RWPE1 (cell line): ENCODE measurements around the gene CAPG.
A peak's percentile ranks its signal among the peaks of the same experiment; 100 is the strongest.

Experiments used
- CTCF ChIA-PET: fragments of 350-600 bp; sonication (Branson Sonifier 250); formaldehyde crosslinking; extraction: SDS; loops from one replicate; lab custom pipeline; 2021; lab: Yijun Ruan, JAX
- POLR2A ChIA-PET: fragments of 400-600 bp; formaldehyde crosslinking; extraction: SDS; loops from one replicate; lab custom pipeline; 2020; ENCODE audit warnings: antibody characterized with exemption; ENCODE audit not compliant: low non-redundant PET; lab: Yijun Ruan, JAX
- DNase-seq: peaks from one replicate; pipeline ENCODE4 v3.0.0; 2012; ENCODE audit warnings: low spot score
- H3K27ac ChIP-seq: fragments of 450-650 bp; 2 replicates; pipeline ENCODE4 v1.5.1; 2017
- TF ChIP-seq, protein P1 (sequence below): fragments of 450-650 bp; conservative IDR thresholded peaks from 2 replicates; pipeline ENCODE4 v1.5.1; 2017; ENCODE audit warnings: low read depth, mild to moderate bottlenecking

Gene CAPG

GRCh38 chr2:85409845-85410583 lies at the start of gene CAPG:
Gene CAPG, minus strand, starts transcription at chr2:85410366. Its CDS starts 8,221 bp downstream, at chr2:85402145.
- ChIA-PET CTCF (no interaction called here), POLR2A (no interaction called here)
- TF ChIP-seq, protein P1, sequence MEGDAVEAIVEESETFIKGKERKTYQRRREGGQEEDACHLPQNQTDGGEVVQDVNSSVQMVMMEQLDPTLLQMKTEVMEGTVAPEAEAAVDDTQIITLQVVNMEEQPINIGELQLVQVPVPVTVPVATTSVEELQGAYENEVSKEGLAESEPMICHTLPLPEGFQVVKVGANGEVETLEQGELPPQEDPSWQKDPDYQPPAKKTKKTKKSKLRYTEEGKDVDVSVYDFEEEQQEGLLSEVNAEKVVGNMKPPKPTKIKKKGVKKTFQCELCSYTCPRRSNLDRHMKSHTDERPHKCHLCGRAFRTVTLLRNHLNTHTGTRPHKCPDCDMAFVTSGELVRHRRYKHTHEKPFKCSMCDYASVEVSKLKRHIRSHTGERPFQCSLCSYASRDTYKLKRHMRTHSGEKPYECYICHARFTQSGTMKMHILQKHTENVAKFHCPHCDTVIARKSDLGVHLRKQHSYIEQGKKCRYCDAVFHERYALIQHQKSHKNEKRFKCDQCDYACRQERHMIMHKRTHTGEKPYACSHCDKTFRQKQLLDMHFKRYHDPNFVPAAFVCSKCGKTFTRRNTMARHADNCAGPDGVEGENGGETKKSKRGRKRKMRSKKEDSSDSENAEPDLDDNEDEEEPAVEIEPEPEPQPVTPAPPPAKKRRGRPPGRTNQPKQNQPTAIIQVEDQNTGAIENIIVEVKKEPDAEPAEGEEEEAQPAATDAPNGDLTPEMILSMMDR: no peak
- DNase-seq: peak; percentile 78
- peak within 1 kb of the TSS; percentile 95 for H3K27ac ChIP-seq

GRCh38 chr2:85459771-85460170 lies 49.6 kb upstream of the CAPG start:
- ChIA-PET POLR2A (no interaction called here), CTCF (no interaction called here)
- no peak for DNase-seq
- TF ChIP-seq, protein P1: no peak
- H3K27ac ChIP-seq: no peak overlapping the region

GRCh38 chr2:85458601-85459563 lies 48.7 kb upstream of the CAPG start:
- TF ChIP-seq, protein P1: no peak
- no peak for DNase-seq
- H3K27ac ChIP-seq: peak overlapping the region; percentile 90
- ChIA-PET CTCF (interaction anchor here (1.0 kb wide), 1 partner anchor 9 kb away, joined by 4 read pairs; no protein-coding TSS in a partner anchor), POLR2A (no interaction called here)

DNA sequence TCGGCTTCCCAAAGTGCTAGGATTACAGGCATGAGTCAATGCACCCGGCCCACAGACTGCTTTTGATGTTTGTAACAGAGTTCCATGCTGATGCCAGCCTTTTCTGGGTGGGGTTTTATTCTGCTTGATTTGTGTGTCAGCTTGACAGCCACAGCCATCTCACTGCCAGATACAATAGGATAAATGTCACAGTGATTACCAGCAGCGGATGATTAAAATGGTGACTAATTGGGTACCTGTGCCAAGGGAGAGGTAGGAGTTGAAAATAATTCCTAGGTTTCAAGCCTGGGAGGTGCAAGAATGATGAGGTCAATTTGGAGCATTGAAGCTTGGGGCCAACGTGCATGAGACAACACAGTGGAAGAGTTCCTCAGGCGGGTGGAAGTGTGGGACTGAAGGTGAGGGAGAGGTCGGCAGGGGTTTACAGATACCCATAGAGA lies 47.7 kb upstream of the CAPG start:
- peak overlapping the region; percentile 90 for H3K27ac ChIP-seq
- ChIA-PET CTCF (no interaction called here), POLR2A (interaction anchor here (0.5 kb wide), 1 partner anchor 80 kb away, joined by 4 read pairs; no protein-coding TSS in a partner anchor)
- peak; percentile 74 for DNase-seq
- TF ChIP-seq, protein P1: no peak

DNA sequence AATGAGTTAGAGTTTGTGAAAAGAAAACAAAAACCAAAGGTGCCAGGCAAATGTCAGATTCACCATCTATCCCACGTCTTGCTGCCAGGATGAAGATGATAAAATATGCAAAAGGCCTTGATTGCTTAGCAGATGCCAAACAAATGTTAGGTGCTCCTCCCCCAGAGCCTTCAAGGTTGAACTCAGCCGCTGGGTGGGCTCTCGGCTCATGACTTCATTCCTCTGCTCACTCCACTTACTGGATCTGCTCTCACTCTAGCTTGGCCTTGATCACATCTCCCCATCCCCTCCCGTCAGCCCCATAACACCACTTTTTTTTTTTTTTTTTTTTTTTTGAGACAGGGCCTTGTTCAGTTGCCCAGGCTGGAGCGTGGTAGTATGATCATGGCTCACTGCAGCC lies 46.9 kb upstream of the CAPG start:
- no peak for DNase-seq
- TF ChIP-seq, protein P1: no peak
- ChIA-PET CTCF (no interaction called here), POLR2A (no interaction called here)
- H3K27ac ChIP-seq: peak overlapping the region; percentile 90

DNA sequence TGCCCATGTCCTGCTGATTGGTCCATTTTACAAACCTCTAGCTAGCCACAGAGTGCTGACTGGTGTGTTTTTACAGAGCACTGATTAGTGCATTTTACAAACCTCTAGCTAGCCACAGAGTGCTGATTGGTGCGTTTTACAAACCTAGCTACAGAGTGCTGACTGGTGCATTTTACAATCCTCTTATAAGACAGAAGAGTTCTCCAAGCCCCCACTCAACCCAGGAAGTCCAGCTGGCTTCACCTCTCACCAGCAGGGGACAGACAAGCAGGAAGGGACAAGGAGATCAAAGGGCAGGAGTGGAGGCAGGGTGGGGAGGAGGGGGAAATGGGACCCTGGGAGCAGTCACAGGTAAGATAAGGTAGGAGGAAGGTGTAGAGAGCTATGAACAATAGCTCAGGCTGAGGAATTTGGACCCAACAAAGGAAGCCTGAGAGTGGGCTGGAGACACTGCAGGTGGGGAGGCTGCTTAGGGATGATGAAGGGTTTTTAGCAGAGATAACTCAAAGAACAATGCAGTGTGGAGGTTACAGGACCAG lies 45.5 kb upstream of the CAPG start:
- DNase-seq: no peak
- TF ChIP-seq, protein P1: no peak
- POLR2A ChIA-PET: no interaction called here
- peak overlapping the region; percentile 90 for H3K27ac ChIP-seq
- CTCF ChIA-PET: no interaction called here
